MM.1S (cell line): ENCODE results near the gene CLTCL1.
"Not testable (repeated sequence)": the region's sequence is repeated elsewhere in the genome, so short reads cannot be mapped to it uniquely, and the experiment has no call there.

Source experiments
- DNase-seq: peaks from one replicate; pipeline ENCODE4 v3.0.0-alpha.2; 2015
- H2AFZ ChIP-seq: fragments of 300-600 bp; sonication (generic); 2 replicates; pipeline ENCODE4 v1.6.0; 2016; ENCODE audit warnings: antibody characterized with exemption, low read length
- H3F3A ChIP-seq: fragments of 300-600 bp; sonication (generic); 2 replicates; pipeline ENCODE4 v1.6.1; 2016; ENCODE audit warnings: mild to moderate bottlenecking, antibody characterized with exemption, low read length, moderate library complexity, mixed read lengths; ENCODE audit not compliant: insufficient read depth
- H3K27ac ChIP-seq: fragments of 300-600 bp; sonication (generic); 2 replicates; pipeline ENCODE4 v1.5.1; 2016; ENCODE audit warnings: mild to moderate bottlenecking, low read length
- H3K27me3 ChIP-seq: fragments of 300-600 bp; sonication (generic); replicated peaks from 2 replicates; pipeline ENCODE4 v1.6.0; 2016; ENCODE audit warnings: low read length; ENCODE audit not compliant: insufficient read depth
- H3K36me3 ChIP-seq: fragments of 300-600 bp; sonication (generic); replicated peaks from 2 replicates; pipeline ENCODE4 v1.6.1; 2016; ENCODE audit warnings: mild to moderate bottlenecking, low read length, mixed read lengths; ENCODE audit not compliant: insufficient read depth
- H3K4me1 ChIP-seq: fragments of 300-600 bp; sonication (generic); 2 replicates; pipeline ENCODE4 v1.6.1; 2016; ENCODE audit warnings: low read length, mixed read lengths
- H3K4me2 ChIP-seq: fragments of 300-600 bp; sonication (generic); 2 replicates; pipeline ENCODE4 v1.6.0; 2016; ENCODE audit warnings: low read depth, low read length
- H3K4me3 ChIP-seq: fragments of 300-600 bp; sonication (generic); 2 replicates; pipeline ENCODE4 v1.5.1; 2016; ENCODE audit warnings: low read length, mixed read lengths
- H3K79me2 ChIP-seq: fragments of 300-600 bp; sonication (generic); 2 replicates; pipeline ENCODE4 v1.6.1; 2016; ENCODE audit warnings: mixed run types, low read length, mixed read lengths
- H3K9ac ChIP-seq: fragments of 300-600 bp; sonication (generic); 2 replicates; pipeline ENCODE4 v1.6.1; 2016; ENCODE audit warnings: low read length, mixed read lengths
- H3K9me2 ChIP-seq: fragments of 300-600 bp; sonication (generic); replicated peaks from 2 replicates; pipeline ENCODE4 v1.6.1; 2016; ENCODE audit warnings: mild to moderate bottlenecking, low read length, mixed read lengths; ENCODE audit not compliant: insufficient read depth
- H3K9me3 ChIP-seq: fragments of 300-600 bp; sonication (generic); replicated peaks from 2 replicates; pipeline ENCODE4 v1.6.1; 2016; ENCODE audit warnings: mild to moderate bottlenecking, low read length, mixed read lengths; ENCODE audit not compliant: insufficient read depth
- H4K20me1 ChIP-seq: fragments of 300-600 bp; sonication (generic); 2 replicates; pipeline ENCODE4 v1.6.1; 2016; ENCODE audit warnings: mild to moderate bottlenecking, low read length, moderate library complexity, mixed read lengths; ENCODE audit not compliant: insufficient read depth
- EZH2 ChIP-seq: fragments of 300-600 bp; sonication (generic); optimal IDR thresholded peaks from 2 replicates; pipeline ENCODE3; 2017; ENCODE audit warnings: low read depth, mild to moderate bottlenecking, antibody characterized with exemption, low read length, mixed read lengths
- EZH2phosphoT487 ChIP-seq: fragments of 300-600 bp; sonication (generic); IDR thresholded peaks from 2 replicates; pipeline ENCODE4 v1.6.1; 2018; ENCODE audit warnings: antibody characterized with exemption, low read length
- TF ChIP-seq, protein P1 (sequence below): fragments of 300-600 bp; sonication (generic); IDR thresholded peaks from 2 replicates; pipeline ENCODE4 v1.5.1; 2016; ENCODE audit warnings: antibody characterized with exemption, low read length, mixed read lengths

The CLTCL1 gene

DNA sequence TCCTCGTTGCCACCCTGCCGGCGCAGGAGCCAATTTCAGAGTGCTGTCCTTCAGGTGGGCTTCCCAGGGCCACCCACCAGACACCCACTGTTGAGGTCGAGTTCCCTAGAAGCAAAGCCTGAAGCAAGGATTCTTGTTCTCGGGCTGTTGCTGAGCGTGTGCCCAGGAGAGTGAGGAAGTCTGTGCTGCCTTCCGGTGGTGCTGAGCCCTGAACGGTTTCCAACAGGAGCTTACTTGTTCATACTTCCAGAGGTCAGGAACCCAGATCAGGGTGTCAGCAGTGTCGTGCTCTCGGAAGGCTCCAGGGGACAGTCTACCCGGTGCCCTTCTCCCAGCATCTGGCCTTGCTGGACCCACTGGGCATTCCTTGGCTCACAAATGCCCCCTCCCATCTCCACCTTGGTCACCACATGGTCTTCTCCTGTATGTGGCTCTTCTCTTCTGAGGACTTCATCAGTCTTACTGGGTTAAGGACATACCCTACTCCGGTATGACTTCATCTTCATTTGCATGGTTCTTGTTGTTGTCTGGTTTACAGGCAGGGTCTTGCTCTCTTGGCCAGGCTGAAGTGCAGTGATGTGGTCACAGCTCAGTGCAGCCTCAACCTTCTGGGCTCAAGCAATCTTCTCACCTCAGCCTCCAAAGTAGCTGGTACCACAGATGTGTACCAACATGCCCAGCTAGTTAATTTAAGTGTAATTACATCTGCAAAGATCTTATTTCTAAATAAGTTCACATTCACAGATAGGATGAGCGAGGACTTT lies 124.2 kb downstream of the CLTCL1 start:
- H3K27me3 ChIP-seq, result peaks cover 56% of the 10 kb centered on the region
- no peak for TF ChIP-seq EZH2
- no peak for TF ChIP-seq EZH2phosphoT487

DNA sequence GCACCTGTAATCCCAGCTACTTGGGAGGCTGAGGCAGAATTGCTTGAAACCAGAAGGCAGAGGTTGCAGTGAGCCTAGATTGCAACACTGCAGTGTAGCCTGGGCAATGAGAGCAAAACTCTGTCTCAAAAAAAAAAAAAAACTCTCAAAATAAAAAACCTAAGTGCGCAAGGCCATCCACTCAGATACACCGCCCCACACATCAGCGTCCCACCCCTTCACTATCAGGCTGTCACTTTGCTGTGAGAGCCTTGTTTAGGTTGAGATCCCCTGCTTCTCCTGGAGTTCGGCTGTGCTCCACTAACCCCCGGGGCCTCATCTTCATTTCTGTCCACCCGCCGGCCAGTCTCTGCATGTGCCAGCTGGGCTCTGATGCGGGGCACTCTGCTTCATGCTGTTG lies 125.1 kb downstream of the CLTCL1 start:
- H4K20me1 ChIP-seq, result no peaks in the 10 kb centered on the region
- H3K9me2 ChIP-seq, result no peaks in the 10 kb centered on the region
- no peaks in the 10 kb centered on the region for H3F3A ChIP-seq
- no peaks in the 10 kb centered on the region for H3K4me1 ChIP-seq
- peaks cover 56% of the 10 kb centered on the region for H3K27me3 ChIP-seq
- no peak overlapping the region for H3K9ac ChIP-seq
- TF ChIP-seq EZH2 (no peak), EZH2phosphoT487 (no peak)
- TF ChIP-seq, protein P1, sequence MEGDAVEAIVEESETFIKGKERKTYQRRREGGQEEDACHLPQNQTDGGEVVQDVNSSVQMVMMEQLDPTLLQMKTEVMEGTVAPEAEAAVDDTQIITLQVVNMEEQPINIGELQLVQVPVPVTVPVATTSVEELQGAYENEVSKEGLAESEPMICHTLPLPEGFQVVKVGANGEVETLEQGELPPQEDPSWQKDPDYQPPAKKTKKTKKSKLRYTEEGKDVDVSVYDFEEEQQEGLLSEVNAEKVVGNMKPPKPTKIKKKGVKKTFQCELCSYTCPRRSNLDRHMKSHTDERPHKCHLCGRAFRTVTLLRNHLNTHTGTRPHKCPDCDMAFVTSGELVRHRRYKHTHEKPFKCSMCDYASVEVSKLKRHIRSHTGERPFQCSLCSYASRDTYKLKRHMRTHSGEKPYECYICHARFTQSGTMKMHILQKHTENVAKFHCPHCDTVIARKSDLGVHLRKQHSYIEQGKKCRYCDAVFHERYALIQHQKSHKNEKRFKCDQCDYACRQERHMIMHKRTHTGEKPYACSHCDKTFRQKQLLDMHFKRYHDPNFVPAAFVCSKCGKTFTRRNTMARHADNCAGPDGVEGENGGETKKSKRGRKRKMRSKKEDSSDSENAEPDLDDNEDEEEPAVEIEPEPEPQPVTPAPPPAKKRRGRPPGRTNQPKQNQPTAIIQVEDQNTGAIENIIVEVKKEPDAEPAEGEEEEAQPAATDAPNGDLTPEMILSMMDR, result no peak
- H3K36me3 ChIP-seq, result no peaks in the 10 kb centered on the region
- no peak overlapping the region for H3K4me3 ChIP-seq
- peaks cover 4% of the 10 kb centered on the region; the same call in 1 of the 2 replicates for H3K79me2 ChIP-seq
- no peak for DNase-seq
- no peaks in the 10 kb centered on the region for H3K9me3 ChIP-seq
- no peak overlapping the region for H2AFZ ChIP-seq
- no peak overlapping the region for H3K27ac ChIP-seq
- no peak overlapping the region for H3K4me2 ChIP-seq

More for the DNA sequence above, 124.2 kb downstream of the CLTCL1 start:
- Histone ChIP-seq H3K9me3 (no peaks in the 10 kb centered on the region), H3K9ac (no peak overlapping the region), H2AFZ (no peak overlapping the region), H3K4me3 (no peak overlapping the region), H3K36me3 (no peaks in the 10 kb centered on the region), H3K27ac (no peak overlapping the region), H3K4me2 (no peak overlapping the region), H3K79me2 (peaks cover 13% of the 10 kb centered on the region), H3K9me2 (no peaks in the 10 kb centered on the region), H3K4me1 (0 out of 2 replicates have a peak, but pooled peaks cover under 1% of the 10 kb centered on the region), H4K20me1 (no peaks in the 10 kb centered on the region), H3F3A (no peaks in the 10 kb centered on the region)
- DNase-seq, result no peak

DNA sequence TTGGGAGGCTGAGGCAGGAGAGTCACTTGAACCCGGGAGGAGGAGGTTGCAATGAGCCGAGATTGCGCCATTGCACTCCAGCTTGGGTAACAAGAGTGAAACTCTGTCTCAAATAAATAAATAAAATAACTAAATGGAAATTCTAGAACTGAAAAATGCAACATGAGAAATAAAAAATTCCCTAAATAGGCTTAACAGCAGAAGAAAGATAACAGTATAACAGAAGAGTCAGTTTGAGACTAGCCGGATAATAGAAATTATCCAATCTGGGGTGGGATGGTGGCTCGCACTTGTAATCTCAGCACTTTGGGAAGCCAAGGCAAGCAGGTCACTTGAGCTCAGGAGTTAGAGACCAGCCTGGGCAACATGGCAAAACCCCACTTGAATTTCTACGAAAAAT lies 127.1 kb downstream of the CLTCL1 start:
- Histone ChIP-seq H3K9me3 (no peaks in the 10 kb centered on the region), H3K4me2 (no peak overlapping the region), H3F3A (no peaks in the 10 kb centered on the region), H3K4me3 (no peak overlapping the region), H2AFZ (no peak overlapping the region), H3K27ac (no peak overlapping the region), H3K27me3 (peaks cover 44% of the 10 kb centered on the region), H3K4me1 (no peaks in the 10 kb centered on the region), H3K36me3 (no peaks in the 10 kb centered on the region), H3K79me2 (no peaks in the 10 kb centered on the region), H4K20me1 (no peaks in the 10 kb centered on the region), H3K9me2 (no peaks in the 10 kb centered on the region), H3K9ac (no peak overlapping the region)
- no peak for DNase-seq
- TF ChIP-seq EZH2phosphoT487 (no peak), EZH2 (no peak)
- TF ChIP-seq, protein P1, result no peak

DNA sequence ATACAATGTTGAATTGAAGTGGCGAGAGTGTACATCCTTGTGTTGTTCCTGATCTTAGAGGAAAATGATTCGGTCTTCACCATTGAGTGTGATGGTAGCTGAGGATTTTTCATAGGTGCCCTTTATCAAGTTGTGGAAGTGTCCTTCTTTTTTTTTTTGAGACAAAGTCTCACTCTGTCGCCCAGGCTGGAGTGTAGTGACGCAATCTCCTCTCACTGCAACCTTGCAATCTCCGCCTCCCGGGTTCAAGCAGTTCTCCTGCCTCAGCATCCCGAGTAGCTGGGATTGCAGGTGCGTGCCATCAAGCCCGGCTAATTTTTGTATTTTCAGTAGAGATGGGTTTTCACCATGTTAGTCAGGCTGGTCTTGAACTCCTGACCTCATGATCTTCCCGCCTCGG lies 132.9 kb downstream of the CLTCL1 start:
- not testable (repeated sequence) for H3K4me3 ChIP-seq, H3K9me3 ChIP-seq, H3K4me1 ChIP-seq, H3K27me3 ChIP-seq, DNase-seq, H3K9me2 ChIP-seq, H2AFZ ChIP-seq, H3K36me3 ChIP-seq, H3K79me2 ChIP-seq, H3K27ac ChIP-seq, H3F3A ChIP-seq, H3K4me2 ChIP-seq, H4K20me1 ChIP-seq, H3K9ac ChIP-seq

DNA sequence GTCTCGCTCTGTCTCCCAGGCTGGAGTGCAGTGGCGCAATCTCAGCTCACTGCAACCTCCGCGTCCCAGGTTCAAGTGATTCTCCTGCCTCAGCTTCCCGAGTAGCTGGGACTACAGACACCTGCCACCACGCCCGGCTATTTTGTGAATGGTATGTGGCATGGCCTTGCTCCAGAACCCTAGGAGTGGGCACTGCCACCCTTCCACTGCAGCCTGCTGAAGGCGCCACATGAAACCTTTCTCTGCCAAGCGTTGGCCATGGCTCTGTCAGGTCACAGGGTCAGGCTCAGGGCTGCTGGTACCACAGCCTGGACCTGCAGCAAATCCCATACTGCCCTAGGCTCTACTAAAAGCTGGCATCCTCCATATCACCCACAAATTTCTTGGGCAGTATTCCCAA lies 135.4 kb downstream of the CLTCL1 start:
- H3K9me3 ChIP-seq, H3K4me1 ChIP-seq, H3F3A ChIP-seq, H3K4me3 ChIP-seq, H3K27ac ChIP-seq, H3K9me2 ChIP-seq, DNase-seq, H3K36me3 ChIP-seq, H3K79me2 ChIP-seq, H3K9ac ChIP-seq, H2AFZ ChIP-seq, H4K20me1 ChIP-seq, H3K4me2 ChIP-seq: not testable (repeated sequence)
- H3K27me3 ChIP-seq, result peaks cover 26% of the 10 kb centered on the region
